Measurements from ENCODE around the gene LIPF. TPM values are rescaled to one million over a fixed set of nuclear protein-coding genes. Genes with fewer than 3 reads are reported as not detected.

The LIPF gene
- total RNA-seq, 1 experiment from 2014 or later: not detected

- TF ChIP-seq TCF7L2 (IDR thresholded peaks at IDR 0.05; ENCODE audit: borderline replicate concordance, extremely low read depth, insufficient read depth, insufficient read length) (no peak), EGR1 (IDR thresholded peaks at IDR 0.05; ENCODE audit: low read depth) (no peak), SRF (IDR thresholded peaks at IDR 0.05; ENCODE audit: low read depth) (no peak), ZBTB33 (IDR thresholded peaks at IDR 0.05; ENCODE audit: extremely low read depth, insufficient replicate concordance, low read length) (no peak), CTCF (IDR thresholded peaks at IDR 0.05 in 2 of 3, conservative IDR thresholded peaks at IDR 0.05 in 1 of 3; ENCODE audit: borderline replicate concordance in 1 of 3, insufficient read depth in 1 of 3, low read depth in 2 of 3, low read length in 2 of 3) (no peak), REST (IDR thresholded peaks at IDR 0.05; ENCODE audit: low read depth) (no peak), YY1 (IDR thresholded peaks at IDR 0.05; ENCODE audit: extremely low read depth, insufficient replicate concordance, low read depth, low read length) (no peak), POLR2AphosphoS5 (IDR thresholded peaks at IDR 0.05; ENCODE audit: low read depth, low read length) (no peak)
- Histone ChIP-seq H3K4me1 (ENCODE audit: control insufficient read depth in 1 of 2, insufficient read depth in 2 of 2, low read length in 2 of 2) (no peaks in the 10 kb centered on the region), H2AFZ (ENCODE audit: low read depth, low read length, poor library complexity, severe bottlenecking) (no peak overlapping the region), H3K36me3 (ENCODE audit: control insufficient read depth in 1 of 2, insufficient read depth in 2 of 2, low read length in 2 of 2) (no peaks in the 10 kb centered on the region), H3K4me3 (replicated peaks in 1 of 2; ENCODE audit: low read depth in 1 of 2, low read length in 2 of 2) (no peak overlapping the region), H3K9me2 (ENCODE audit: insufficient read depth) (peaks cover 5% of the 10 kb centered on the region; the same call in 1 of the 2 replicates), H3K4me2 (ENCODE audit: low read length) (no peak overlapping the region), H3K9ac (ENCODE audit: low read length) (no peak overlapping the region), H4K20me1 (ENCODE audit: insufficient read depth) (no peaks in the 10 kb centered on the region), H3K79me2 (ENCODE audit: insufficient read depth, low read length) (no peaks in the 10 kb centered on the region), H3K27me3 (ENCODE audit: insufficient read depth, low read length) (no peaks in the 10 kb centered on the region), H3K27ac (ENCODE audit: low read depth, low read length) (no peak overlapping the region), H3K9me3 (ENCODE audit: control insufficient read depth in 1 of 2, insufficient read depth in 1 of 2, low read depth in 1 of 2, low read length in 2 of 2) (no peaks in the 10 kb centered on the region)
- ChIA-PET RAD21 (ENCODE audit: low non-redundant PET in 1 of 2, low total read pairs in 2 of 2, uncharacterized antibody in 2 of 2, unreplicated experiment in 2 of 2) (no interaction called here), CTCF (no interaction called here), POLR2A (no interaction called here)
- no peak for DNase-seq (ENCODE audit: low read depth, low spot score)
- no TSS peak for BruUV-seq (replicated peaks)
- no peak for ATAC-seq
- intact Hi-C loops (cut with micrococcal nuclease): no loop called here
These were observed 4.2 kb downstream of the LIPF start for GRCh38 chr10:88668465-88668864.

Measured in HCT116 (cell line).